Anterior cingulate cortex (tissue), 58 donors: ENCODE results near the gene ZMYM5.
"Not testable (repeated sequence)": the region's sequence is repeated elsewhere in the genome, so short reads cannot be mapped to it uniquely, and the experiment has no call there.

Source experiments
- DNase-seq, 58 donors: peaks; one replicate each; lab custom pipeline; 2025; lab: John Stamatoyannopoulos, UW

The ZMYM5 gene

GRCh38 chr13:19834704-19835103 is 28.7 kb downstream of the ZMYM5 start:
- no peak for DNase-seq

GRCh38 chr13:19822673-19823072 is 40.8 kb downstream of the ZMYM5 start:
- DNase-seq: no peak

DNA sequence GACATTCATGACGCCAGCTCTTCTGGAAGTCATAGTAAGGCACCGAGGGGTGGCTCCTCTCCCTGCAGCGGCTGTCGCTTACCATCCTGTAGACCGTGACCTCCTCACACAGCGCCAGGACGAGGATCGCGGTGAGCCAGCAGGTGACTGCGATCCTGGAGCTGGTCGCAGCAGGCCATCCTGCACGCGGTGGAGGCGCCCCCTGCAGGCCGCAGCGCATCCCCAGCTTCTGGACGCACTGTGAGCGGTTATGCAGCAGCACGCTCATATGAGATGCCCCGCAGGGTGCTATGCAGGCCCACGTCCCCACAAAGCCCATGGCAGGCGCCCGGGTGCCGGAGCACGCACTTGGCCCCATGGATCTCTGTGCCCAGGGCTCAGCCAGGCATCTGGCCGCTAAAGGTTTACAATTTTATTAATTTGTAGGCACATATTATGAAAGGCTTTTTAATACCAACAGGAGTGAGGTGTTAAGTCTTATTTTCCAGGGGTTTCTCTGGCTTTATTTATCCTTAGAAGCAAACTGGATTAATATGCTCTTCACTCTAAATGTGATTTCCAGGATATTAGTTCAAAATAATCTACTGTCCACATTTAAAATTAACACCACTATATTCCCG is 45.1 kb downstream of the ZMYM5 start:
- DNase-seq: peak in 3 of 58 donors; percentile 2 to 9 (median 5)

DNA sequence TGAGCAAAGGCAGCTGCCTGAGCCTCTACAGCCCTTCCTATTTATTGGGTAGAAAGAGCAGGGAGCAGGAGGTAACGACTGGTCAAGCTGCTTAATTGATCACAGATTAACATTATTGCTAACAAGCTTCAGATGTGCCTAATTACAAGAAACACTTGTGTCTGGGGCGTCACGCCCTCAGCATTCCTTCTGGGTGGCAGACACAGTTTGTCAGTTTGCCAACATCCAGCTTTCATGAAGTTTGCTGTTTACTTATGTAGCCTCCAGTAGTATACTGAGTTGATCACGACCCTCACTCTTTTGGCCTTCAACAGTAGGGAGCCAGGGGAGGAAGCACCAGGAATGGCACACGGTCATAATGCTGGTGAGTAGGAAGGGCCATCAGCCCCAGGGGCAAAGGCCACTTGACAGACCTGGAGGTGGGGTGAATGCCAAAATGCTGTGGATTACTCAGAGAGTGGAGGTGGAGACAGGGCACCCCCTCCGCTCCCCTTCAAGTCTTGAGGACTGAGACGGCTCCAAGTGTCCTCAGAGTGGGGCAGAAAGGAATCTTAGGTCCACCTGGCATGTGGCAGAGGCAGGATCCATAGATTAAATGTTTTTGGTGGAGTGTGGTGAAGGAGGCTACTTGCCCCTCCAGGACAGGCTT is 45.8 kb downstream of the ZMYM5 start:
- DNase-seq: no peak

DNA sequence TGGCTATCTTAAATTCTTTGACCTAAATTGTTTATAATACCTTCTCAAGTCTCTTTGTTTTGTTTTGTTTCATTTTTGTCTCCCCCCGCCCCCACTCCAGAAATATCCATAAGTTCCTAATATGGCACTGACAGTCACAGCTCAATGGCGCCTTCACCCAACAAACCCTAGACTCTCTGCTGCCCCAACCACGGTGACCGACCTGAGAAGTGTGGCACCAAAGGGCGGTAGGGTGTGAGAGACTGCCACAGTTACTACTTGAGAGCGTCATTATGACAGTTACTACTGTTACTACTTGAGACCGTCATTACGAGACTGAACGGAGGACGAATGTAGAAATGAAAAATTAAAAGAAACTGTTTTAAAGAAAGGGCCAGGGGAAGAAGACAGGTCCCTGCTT is 46.3 kb downstream of the ZMYM5 start:
- no peak for DNase-seq

GRCh38 chr13:19815842-19816241 is 47.6 kb downstream of the ZMYM5 start:
- DNase-seq: not testable (repeated sequence)

GRCh38 chr13:19810996-19811881 is 52.2 kb downstream of the ZMYM5 start:
- no peak for DNase-seq

DNA sequence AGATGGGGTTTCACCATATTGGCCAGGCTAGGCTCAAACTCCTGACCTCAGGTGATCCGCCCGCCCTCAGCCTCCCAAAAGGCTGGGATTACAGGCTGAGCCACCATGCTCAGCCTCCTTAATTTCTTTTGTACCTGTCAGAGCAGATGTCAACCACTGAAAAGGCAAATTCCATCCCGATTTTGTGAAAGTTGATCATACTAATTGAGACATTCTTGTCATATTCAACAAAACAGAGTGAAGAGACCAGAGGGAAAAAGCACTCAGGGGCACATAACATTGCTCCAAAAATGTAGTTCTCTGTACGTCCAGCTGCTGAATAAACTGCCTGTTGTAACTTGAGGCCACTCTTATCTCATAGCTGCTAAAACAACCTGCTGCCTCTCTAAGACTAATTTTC is 53.3 kb downstream of the ZMYM5 start:
- DNase-seq: no peak

DNA sequence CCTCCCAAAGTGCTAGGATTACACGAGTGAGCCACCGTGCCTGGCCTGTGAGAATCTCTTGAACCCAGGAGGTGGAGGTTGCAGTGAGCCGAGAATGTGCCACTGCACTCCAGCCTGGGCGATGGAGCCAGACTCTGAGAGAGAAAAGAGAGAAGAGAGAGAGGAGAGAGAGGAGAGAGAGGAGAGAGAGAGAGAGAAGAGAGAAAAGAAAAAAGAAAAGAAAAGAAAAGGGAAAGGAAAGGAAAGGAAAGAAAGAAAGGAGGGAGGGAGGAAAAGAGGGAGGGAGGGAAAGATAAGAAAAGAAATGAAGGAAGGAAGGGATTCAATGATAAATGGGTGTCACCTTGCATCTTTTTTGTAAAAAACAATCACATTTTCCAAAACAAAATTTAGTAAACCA is 57.7 kb downstream of the ZMYM5 start:
- DNase-seq: no peak

- no peak for DNase-seq
Observed at GRCh38 chr13:19795956-19796355, 67.5 kb downstream of the ZMYM5 start.

GRCh38 chr13:19794631-19795030 is 68.8 kb downstream of the ZMYM5 start:
- DNase-seq: no peak

DNA sequence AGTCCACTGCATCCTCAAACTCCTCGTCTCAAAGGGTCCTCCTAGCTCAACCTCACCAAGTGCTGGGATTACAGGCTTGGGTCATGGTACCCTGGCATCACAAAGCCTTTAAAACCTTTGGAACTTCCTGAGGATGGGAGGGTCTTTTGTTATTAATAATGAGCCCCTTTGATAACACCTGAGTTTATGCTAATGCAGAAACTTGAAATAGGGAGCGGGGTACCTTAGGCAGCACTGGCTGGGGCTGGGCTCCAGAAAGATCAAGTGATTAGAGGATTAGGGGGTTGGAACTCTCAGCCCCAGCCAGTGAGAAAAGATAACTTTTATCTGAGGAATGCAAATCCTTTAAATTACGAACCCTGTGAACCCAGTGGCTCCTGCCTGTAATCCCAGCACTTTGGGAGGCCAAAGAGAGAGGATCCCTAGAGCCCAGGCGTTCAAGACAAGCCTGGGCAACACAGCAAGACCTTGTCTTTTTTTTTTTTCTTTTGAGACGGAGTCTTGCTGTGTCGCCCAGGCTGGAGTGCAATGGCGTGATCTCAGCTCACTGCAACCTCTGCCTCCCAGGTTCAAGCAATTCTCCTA is 71.4 kb downstream of the ZMYM5 start:
- DNase-seq: no peak

DNA sequence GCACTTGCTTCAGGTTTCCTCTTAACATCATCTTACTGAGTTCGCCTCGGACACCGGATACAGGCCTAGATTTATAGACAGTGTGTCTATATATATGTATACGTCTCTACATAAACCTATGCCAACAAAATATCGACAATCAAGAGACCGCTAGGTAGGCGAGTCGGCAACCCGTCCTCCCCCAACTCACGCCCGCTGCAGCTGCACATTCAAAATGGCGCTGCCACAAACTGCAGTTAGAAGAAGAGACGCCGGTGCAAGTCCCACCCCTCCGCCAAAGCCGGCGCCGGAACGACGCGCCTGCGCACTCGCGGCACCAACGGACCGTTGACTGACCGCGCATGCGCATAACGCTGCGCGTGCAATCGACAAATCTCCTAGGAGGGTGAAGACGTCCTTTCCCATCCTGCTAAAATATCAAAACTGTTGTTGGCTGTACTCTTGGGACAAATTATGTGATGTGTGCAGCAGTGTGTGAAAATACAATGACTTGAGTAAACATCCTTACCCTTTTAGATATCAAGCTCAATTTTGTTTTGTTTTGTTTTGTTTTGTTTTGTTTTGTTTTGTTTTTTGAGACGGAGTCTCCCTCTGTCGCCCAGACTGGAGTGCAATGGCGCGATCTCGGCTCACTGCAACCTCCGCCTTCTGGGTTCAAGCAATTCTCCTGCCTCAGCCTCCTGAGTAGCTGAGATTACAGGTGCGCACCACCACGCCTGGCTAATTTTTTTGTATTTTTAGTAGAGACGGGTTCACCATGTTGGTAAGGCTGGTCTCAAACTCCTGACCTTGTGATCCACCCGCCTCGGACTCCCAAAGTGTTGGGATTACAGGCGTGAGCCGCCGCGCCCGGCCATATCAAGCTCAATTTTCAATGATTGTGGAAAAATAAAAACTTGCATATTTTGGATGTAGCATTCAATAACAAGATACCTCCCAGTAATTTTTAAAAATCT is 80.4 kb downstream of the ZMYM5 start, which contains the start of gene PSPC1:
Gene PSPC1, minus strand, starts transcription at position 219 of the 956 bp plus-strand sequence. Its CDS starts 188 bp downstream, at position 31.
- peak; percentile 59 to 96 (median 92) for DNase-seq

DNA sequence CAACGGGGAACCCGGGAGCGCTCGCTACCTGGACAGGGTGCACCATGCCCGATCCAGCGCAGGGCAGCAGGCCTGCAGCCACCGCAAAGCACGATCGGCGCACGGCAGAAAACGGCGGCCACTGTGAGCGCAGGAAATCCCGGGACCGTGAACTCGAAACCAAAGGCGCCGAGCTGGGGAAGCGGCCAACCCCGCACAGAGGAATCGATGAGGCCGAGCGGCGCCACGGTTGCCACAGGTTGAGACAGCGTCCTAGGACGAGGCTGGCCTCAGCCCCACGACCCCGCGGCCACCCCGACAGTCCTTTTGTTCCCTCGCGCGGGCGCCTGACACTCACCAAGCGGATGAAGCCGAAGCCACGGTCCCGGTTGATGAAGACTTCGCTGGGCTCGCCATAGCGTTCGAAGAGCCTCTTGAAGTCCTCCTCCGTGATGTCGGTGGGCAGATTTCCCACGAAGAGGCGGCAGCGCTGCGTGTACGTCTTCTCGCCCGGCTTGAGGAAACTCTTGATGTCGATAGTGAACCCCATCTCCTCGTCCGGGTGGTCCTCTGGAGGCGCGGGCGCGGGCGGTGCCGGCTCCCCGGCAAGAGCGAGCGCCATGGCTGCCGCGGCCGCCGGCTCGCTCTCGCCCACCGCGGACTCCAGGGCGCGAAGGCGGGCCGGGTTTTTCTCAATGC is 81.3 kb downstream of the ZMYM5 start:
- DNase-seq: peak in 53 of 58 donors; percentile 27 to 73 (median 53)

- no peak for DNase-seq
Observed at GRCh38 chr13:19781526-19781925, 81.9 kb downstream of the ZMYM5 start.

DNA sequence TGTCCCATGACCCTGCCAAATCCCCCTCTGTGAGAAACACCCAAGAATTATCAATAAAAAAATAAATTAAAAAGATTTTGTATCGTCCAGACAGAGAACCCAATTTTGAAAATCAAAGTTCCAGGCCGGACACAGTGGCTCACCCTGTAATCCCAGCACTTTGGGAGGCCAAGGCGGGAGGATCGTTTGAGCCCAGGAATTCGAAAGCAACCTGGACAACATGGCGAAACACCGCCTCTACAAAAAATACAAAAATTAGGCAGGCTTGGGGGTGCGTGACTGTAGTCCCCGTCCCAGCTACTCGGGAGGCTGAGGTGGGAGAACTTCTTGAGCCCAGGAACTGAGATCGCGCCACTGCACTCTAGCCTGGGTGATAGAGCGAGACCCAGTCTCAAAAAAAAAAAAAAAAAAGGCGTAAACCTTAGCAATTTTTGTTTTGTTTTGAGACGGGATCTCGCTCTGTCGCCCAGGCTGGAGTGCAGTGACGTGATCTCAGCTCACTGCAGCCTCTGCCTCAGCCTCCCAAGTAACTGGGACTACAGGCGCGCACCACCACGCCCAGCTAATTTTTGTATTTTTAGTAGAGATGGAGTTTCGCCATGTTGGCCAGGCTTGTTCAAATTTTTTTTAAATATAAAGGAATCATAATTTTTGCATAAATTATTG is 82.6 kb downstream of the ZMYM5 start:
- DNase-seq: not testable (repeated sequence)
